H1 (cell line): ENCODE measurements around the gene MCM6. TPM values are rescaled to one million over a fixed set of nuclear protein-coding genes. Genes with fewer than 3 reads are reported as not detected.

Experiments
- CTCF ChIA-PET: fragments of 300-600 bp; sonication (Branson Sonifier 250); formaldehyde crosslinking; loops from one replicate; lab custom pipeline; 2021; ENCODE audit not compliant: partially characterized antibody; lab: Charles Lee
- POLR2A ChIA-PET: fragments of 300-600 bp; sonication (Branson Sonifier 250); formaldehyde crosslinking; loops from one replicate; lab custom pipeline; 2021; ENCODE audit warnings: inconsistent platforms; ENCODE audit not compliant: partially characterized antibody; lab: Charles Lee
- DNase-seq, 2 experiments: peaks; one replicate each; pipeline versions ENCODE4 v3.0.0 to v3.0.0-alpha.2; 2010 to 2022; ENCODE audit warnings: low spot score in 2 of 2, low read depth in 1 of 2, mixed read lengths in 1 of 2
- FAIRE-seq: peaks from 2 replicates; lab custom pipeline; 2011; peaks lifted over from hg19 to GRCh38; lab: Jason Lieb, UNC
- H2AFZ ChIP-seq: 2 replicates; pipeline ENCODE4 v1.8.1; 2012; ENCODE audit warnings: low read length, inconsistent platforms
- H2AK5ac ChIP-seq: 2 replicates; pipeline ENCODE4 v1.6.1; 2013; ENCODE audit warnings: low read depth, low read length
- H2BK120ac ChIP-seq: replicated peaks from 2 replicates; pipeline ENCODE3; 2013; ENCODE audit warnings: low read depth, low read length, inconsistent platforms
- H2BK12ac ChIP-seq: 2 replicates; pipeline ENCODE4 v1.6.1; 2013; ENCODE audit warnings: low read depth, low read length
- H2BK15ac ChIP-seq: 2 replicates; pipeline ENCODE4 v1.6.1; 2013; ENCODE audit warnings: low read length
- H2BK20ac ChIP-seq: 2 replicates; pipeline ENCODE4 v1.6.1; 2013; ENCODE audit warnings: low read length
- H2BK5ac ChIP-seq: 2 replicates; pipeline ENCODE4 v1.6.1; 2013; ENCODE audit warnings: low read depth, low read length
- H3K14ac ChIP-seq: 2 replicates; pipeline ENCODE4 v1.6.1; 2013; ENCODE audit warnings: inconsistent platforms; ENCODE audit not compliant: insufficient read length
- H3K18ac ChIP-seq: 2 replicates; pipeline ENCODE4 v1.6.1; 2013; ENCODE audit warnings: low read length; ENCODE audit errors: extremely low read depth
- H3K23ac ChIP-seq: 2 replicates; pipeline ENCODE4 v1.6.1; 2013; ENCODE audit warnings: inconsistent platforms; ENCODE audit not compliant: insufficient read length
- H3K23me2 ChIP-seq: 2 replicates; pipeline ENCODE4 v1.6.1; 2013; ENCODE audit warnings: low read depth, low read length
- H3K27ac ChIP-seq: 2 replicates; pipeline ENCODE4 v1.6.1; 2011; ENCODE audit warnings: low read depth, low read length, inconsistent platforms
- H3K27me3 ChIP-seq, 4 experiments: replicated peaks in 1 of 4; 1 replicate in 1 of 4; 2 replicates in 3 of 4; pipeline versions ENCODE4 v1.6.1 to v1.8.1; 2011 to 2013; ENCODE audit warnings: low read length in 3 of 4, mild to moderate bottlenecking in 3 of 4, inconsistent platforms in 2 of 4, mixed read lengths in 2 of 4, moderate library complexity in 1 of 4; ENCODE audit not compliant: control insufficient read depth in 3 of 4, insufficient read depth in 3 of 4; ENCODE audit errors: extremely low read depth in 1 of 4
- H3K36me3 ChIP-seq, 4 experiments: 2 replicates each; pipeline versions ENCODE4 v1.6.1 to v1.8.1; 2011 to 2013; ENCODE audit warnings: mild to moderate bottlenecking in 4 of 4, low read length in 3 of 4, moderate library complexity in 2 of 4, control low read depth in 1 of 4, inconsistent platforms in 1 of 4; ENCODE audit not compliant: insufficient read depth in 4 of 4, control insufficient read depth in 2 of 4
- H3K4ac ChIP-seq: replicated peaks from 2 replicates; pipeline ENCODE3; 2013; ENCODE audit warnings: low read length, low read depth, mixed read lengths, inconsistent platforms; ENCODE audit not compliant: insufficient read length
- H3K4me1 ChIP-seq, 4 experiments: replicated peaks in 1 of 4; 1 replicate in 1 of 4; 2 replicates in 3 of 4; pipeline versions ENCODE4 v1.6.1 to v1.8.1; 2011 to 2013; ENCODE audit warnings: low read length in 3 of 4, inconsistent platforms in 2 of 4, mixed read lengths in 1 of 4; ENCODE audit not compliant: insufficient read depth in 4 of 4, control insufficient read depth in 3 of 4
- H3K4me2 ChIP-seq, 2 experiments: 2 replicates each; pipeline versions ENCODE4 v1.6.1 to v1.8.1; 2011 to 2013; ENCODE audit warnings: low read depth in 2 of 2, low read length in 2 of 2, control low read depth in 1 of 2, inconsistent platforms in 1 of 2, mild to moderate bottlenecking in 1 of 2; ENCODE audit not compliant: insufficient read depth in 1 of 2
- H3K4me3 ChIP-seq, 4 experiments: fragments of 200-600, 300-600 bp in 1 of 4; sonication (generic), shearing (Covaris generic), sonication (Bioruptor Twin) in 1 of 4; 2 replicates each; pipeline versions ENCODE4 v1.5.1 to v1.8.1; 2011 to 2016; ENCODE audit warnings: low read length in 4 of 4, low read depth in 3 of 4, control low read depth in 2 of 4, inconsistent platforms in 2 of 4, mild to moderate bottlenecking in 2 of 4, mixed read lengths in 1 of 4, moderate library complexity in 1 of 4; ENCODE audit not compliant: insufficient read depth in 2 of 4; ENCODE audit errors: extremely low read depth in 1 of 4
- H3K56ac ChIP-seq: replicated peaks from 2 replicates; pipeline ENCODE3; 2013; ENCODE audit warnings: low read depth, mild to moderate bottlenecking, mixed read lengths, low read length, inconsistent platforms; ENCODE audit not compliant: insufficient read length
- H3K79me1 ChIP-seq: 2 replicates; pipeline ENCODE4 v1.6.1; 2013; ENCODE audit warnings: low read depth, low read length, control low read depth
- H3K79me2 ChIP-seq, 2 experiments: 2 replicates each; pipeline versions ENCODE4 v1.6.1 to v1.8.1; 2012 to 2013; ENCODE audit warnings: low read length in 2 of 2, mild to moderate bottlenecking in 2 of 2, inconsistent platforms in 1 of 2; ENCODE audit not compliant: insufficient read depth in 2 of 2, control insufficient read depth in 1 of 2
- H3K9ac ChIP-seq, 4 experiments: replicated peaks in 1 of 4; 1 replicate in 1 of 4; 2 replicates in 3 of 4; pipeline versions ENCODE4 v1.6.1 to v1.8.1; 2011 to 2013; ENCODE audit warnings: low read depth in 3 of 4, low read length in 3 of 4, control low read depth in 2 of 4, mild to moderate bottlenecking in 2 of 4, moderate library complexity in 2 of 4, inconsistent platforms in 1 of 4; ENCODE audit errors: extremely low read depth in 1 of 4
- H3K9me3 ChIP-seq, 2 experiments: 2 replicates each; pipeline versions ENCODE4 v1.6.1 to v1.8.1; 2012 to 2013; ENCODE audit warnings: mild to moderate bottlenecking in 2 of 2, moderate library complexity in 2 of 2, control low read depth in 1 of 2, inconsistent platforms in 1 of 2, low read depth in 1 of 2, low read length in 1 of 2, mixed read lengths in 1 of 2; ENCODE audit not compliant: insufficient read depth in 2 of 2
- H4K20me1 ChIP-seq, 2 experiments: replicated peaks in 1 of 2; 2 replicates each; pipeline versions ENCODE3 to v1.8.1; 2011 to 2013; ENCODE audit warnings: inconsistent platforms in 2 of 2, low read length in 2 of 2, mild to moderate bottlenecking in 1 of 2; ENCODE audit not compliant: insufficient read depth in 2 of 2, control insufficient read depth in 1 of 2
- H4K5ac ChIP-seq: 2 replicates; pipeline ENCODE4 v1.6.1; 2013; ENCODE audit warnings: low read length, low read depth, mixed read lengths, inconsistent platforms; ENCODE audit not compliant: insufficient read length
- H4K8ac ChIP-seq: 2 replicates; pipeline ENCODE4 v1.8.0; 2013; ENCODE audit warnings: mild to moderate bottlenecking, moderate library complexity, low read length, inconsistent platforms; ENCODE audit not compliant: insufficient read depth; ENCODE audit errors: extremely low read depth
- H4K91ac ChIP-seq: replicated peaks from 2 replicates; pipeline ENCODE3; 2013; ENCODE audit warnings: low read length, mixed read lengths, inconsistent platforms; ENCODE audit not compliant: insufficient read length
- ASH2L ChIP-seq: fragments of 200-600, 300-600 bp; sonication (generic); IDR thresholded peaks from one replicate; pipeline ENCODE4 v1.7.1; 2017; ENCODE audit warnings: low read length
- BCL11A ChIP-seq, 2 experiments: IDR thresholded peaks; one replicate each; pipeline ENCODE4 v1.6.1; 2011; ENCODE audit warnings: low read depth in 2 of 2, low read length in 2 of 2, mild to moderate bottlenecking in 2 of 2
- CBX5 ChIP-seq: fragments of 300-800, 300-1000 bp; sonication (generic); IDR thresholded peaks from 2 replicates; pipeline ENCODE4 v1.7.1; 2016; ENCODE audit warnings: antibody characterized with exemption, low read length, low read depth
- CBX8 ChIP-seq: fragments of 300-800, 300-1000 bp; sonication (generic); IDR thresholded peaks from 2 replicates; pipeline ENCODE4 v1.7.1; 2016; ENCODE audit warnings: low read depth, low read length, borderline replicate concordance
- CHD1 ChIP-seq: IDR thresholded peaks from 2 replicates; pipeline ENCODE4 v1.6.1; 2012; ENCODE audit warnings: low read depth, low read length, improper control_type of control experiment
- CHD2 ChIP-seq: IDR thresholded peaks from 2 replicates; pipeline ENCODE4 v1.6.1; 2012; ENCODE audit warnings: low read length, improper control_type of control experiment
- KDM1A ChIP-seq: fragments of 200-600, 300-600 bp; sonication (generic); IDR thresholded peaks from 2 replicates; pipeline ENCODE4 v1.7.1; 2016; ENCODE audit warnings: mild to moderate bottlenecking, low read length, borderline replicate concordance
- RNF2 ChIP-seq: fragments of 200-900, 300-1000 bp; sonication (generic); IDR thresholded peaks from 2 replicates; pipeline ENCODE4 v1.7.1; 2016; ENCODE audit warnings: borderline replicate concordance, low read depth, mild to moderate bottlenecking, antibody characterized with exemption, low read length; ENCODE audit not compliant: poor library complexity, severe bottlenecking; ENCODE audit errors: missing control alignments
- SIN3A ChIP-seq, 2 experiments: IDR thresholded peaks in 1 of 2; conservative IDR thresholded peaks in 1 of 2; 2 replicates each; pipeline ENCODE4 v1.6.1; 2011 to 2012; ENCODE audit warnings: low read length in 2 of 2, improper control_type of control experiment in 1 of 2, low read depth in 1 of 2, mild to moderate bottlenecking in 1 of 2
- TBP ChIP-seq: IDR thresholded peaks from 2 replicates; pipeline ENCODE4 v1.6.1; 2011; ENCODE audit warnings: low read depth, low read length, improper control_type of control experiment
- TCF12 ChIP-seq: IDR thresholded peaks from 2 replicates; pipeline ENCODE4 v1.6.1; 2011; ENCODE audit warnings: low read depth, mild to moderate bottlenecking, low read length
- WGBS, 2 experiments: shearing (Covaris generic) in 1 of 2; methylation state at CpG; one replicate each; pipeline versions ENCODE4 v1.1.6 to v1.1.7; 2013 to 2015; ENCODE audit warnings: low lambda C conversion rate in 2 of 2, mixed read lengths in 2 of 2, inconsistent platforms in 1 of 2, low coverage in 1 of 2, missing lambda C conversion rate in 1 of 2; ENCODE audit not compliant: insufficient replicate concordance in 2 of 2, insufficient coverage in 1 of 2, insufficient read length in 1 of 2; ENCODE audit errors: extremely low coverage in 1 of 2, missing lambda C conversion rate in 1 of 2; 5-methylcytosine and 5-hydroxymethylcytosine counted together
- polyA plus RNA-seq, 7 experiments: library from polyadenylated mRNA; depleted of rRNA in 3 of 7; stranded (reverse) in 5 of 7; unstranded in 2 of 7; fragments of >200 nt in 5 of 7; fragments of 200-250 nt in 2 of 7; gene quantifications; 1 replicate in 5 of 7; 2 replicates in 1 of 7; 4 replicates in 1 of 7; pipeline versions ENCODE4 v1.2.1 to v1.2.3, GENCODE V29; 2011 to 2013; ENCODE audit warnings: missing spikeins in 2 of 7, mixed read lengths in 2 of 7
- total RNA-seq: library from RNA; stranded (reverse); fragmentation: NEBNext Ultra II Directional; extraction: Animal tissue kit (Norgen Biotek cat#: 25700); gene quantifications from 2 replicates; pipeline ENCODE4 v1.2.1, GENCODE V29; 2021

Gene MCM6
- total and polyA plus RNA-seq, 2 of the 8 experiments (the other 6 are each of a cell fraction or from before 2014, with no cell fraction given), result 60.2 to 134 TPM

GRCh38 chr2:135817951-135818350, 58.3 kb downstream of the MCM6 start:
- Histone ChIP-seq H3K23ac (no peak overlapping the region), H3K14ac (no peak overlapping the region), H3K56ac (no peak overlapping the region), H2AFZ (no peak overlapping the region), H3K18ac (no peak overlapping the region), H3K27me3 (no peaks in the 10 kb centered on the region), H3K4me1 (no peaks in the 10 kb centered on the region; a peak in 1 of 7 replicates), H3K4me2 (no peak overlapping the region), H3K27ac (no peak overlapping the region), H2AK5ac (no peak overlapping the region), H2BK120ac (no peak overlapping the region), H4K91ac (no peak overlapping the region), H3K9ac (no peak overlapping the region), H3K36me3 (no peaks in the 10 kb centered on the region), H3K79me2 (no peaks in the 10 kb centered on the region), H2BK20ac (no peak overlapping the region), H3K4me3 (no peak overlapping the region), H3K79me1 (no peaks in the 10 kb centered on the region; the same call in 1 of the 2 replicates), H3K23me2 (no peaks in the 10 kb centered on the region), H2BK12ac (no peak overlapping the region), H4K5ac (no peak overlapping the region), H2BK5ac (no peak overlapping the region), H3K4ac (no peak overlapping the region), H2BK15ac (no peak overlapping the region), H4K8ac (no peak overlapping the region), H4K20me1 (no peaks in the 10 kb centered on the region), H3K9me3 (no peaks in the 10 kb centered on the region)
- no peak for DNase-seq
- no peak for FAIRE-seq
- ChIA-PET POLR2A (no interaction called here), CTCF (interaction anchor here (2.0 to 3.5 kb wide), 3 partner anchors 15 to 19 kb away, joined by 7 to 24 read pairs (median 12); no protein-coding TSS in a partner anchor)
- TF ChIP-seq TBP (no peak), BCL11A (IDR thresholded peaks at IDR 0.05; ENCODE audit: low read depth in 2 of 2, low read length in 2 of 2) (no peak), TCF12 (no peak), CHD1 (no peak), KDM1A (no peak), SIN3A (conservative IDR thresholded peaks at IDR 0.05 in 1 of 2, IDR thresholded peaks at IDR 0.05 in 1 of 2; ENCODE audit: low read depth in 1 of 2, low read length in 2 of 2) (no peak), CBX8 (no peak), ASH2L (no peak), RNF2 (no peak), CHD2 (no peak), CBX5 (no peak)
- WGBS, 2 experiments, result 89% methylated on average over 4 of the region's 4 CpGs; no CpG with 5 or more reads in 1 of the 2 experiments
